ENCODE measurements around the gene ADAMTS1.

DNA sequence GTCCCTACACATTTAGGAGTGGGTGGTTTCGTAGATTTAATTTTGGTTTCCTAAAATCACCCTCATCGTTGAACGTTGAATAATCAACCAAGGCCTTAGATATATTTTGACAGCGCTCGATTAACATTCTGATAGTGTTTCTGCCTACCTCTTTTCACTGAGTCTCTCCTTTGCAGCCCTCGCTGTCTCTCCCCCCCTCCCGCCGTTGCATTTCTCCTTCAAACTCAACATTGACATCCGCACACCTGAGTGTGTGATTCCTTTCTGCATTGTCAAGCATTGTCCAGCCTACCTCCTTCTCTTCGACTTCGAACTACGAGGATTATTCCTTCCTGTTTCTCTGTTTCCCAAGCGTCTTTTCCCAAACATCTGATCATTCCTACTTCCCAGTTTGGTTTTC is 1.8 kb upstream of the ADAMTS1 start:
- TF ChIP-seq, protein P1, sequence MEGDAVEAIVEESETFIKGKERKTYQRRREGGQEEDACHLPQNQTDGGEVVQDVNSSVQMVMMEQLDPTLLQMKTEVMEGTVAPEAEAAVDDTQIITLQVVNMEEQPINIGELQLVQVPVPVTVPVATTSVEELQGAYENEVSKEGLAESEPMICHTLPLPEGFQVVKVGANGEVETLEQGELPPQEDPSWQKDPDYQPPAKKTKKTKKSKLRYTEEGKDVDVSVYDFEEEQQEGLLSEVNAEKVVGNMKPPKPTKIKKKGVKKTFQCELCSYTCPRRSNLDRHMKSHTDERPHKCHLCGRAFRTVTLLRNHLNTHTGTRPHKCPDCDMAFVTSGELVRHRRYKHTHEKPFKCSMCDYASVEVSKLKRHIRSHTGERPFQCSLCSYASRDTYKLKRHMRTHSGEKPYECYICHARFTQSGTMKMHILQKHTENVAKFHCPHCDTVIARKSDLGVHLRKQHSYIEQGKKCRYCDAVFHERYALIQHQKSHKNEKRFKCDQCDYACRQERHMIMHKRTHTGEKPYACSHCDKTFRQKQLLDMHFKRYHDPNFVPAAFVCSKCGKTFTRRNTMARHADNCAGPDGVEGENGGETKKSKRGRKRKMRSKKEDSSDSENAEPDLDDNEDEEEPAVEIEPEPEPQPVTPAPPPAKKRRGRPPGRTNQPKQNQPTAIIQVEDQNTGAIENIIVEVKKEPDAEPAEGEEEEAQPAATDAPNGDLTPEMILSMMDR (IDR thresholded peaks at IDR 0.05; ENCODE audit: insufficient read depth, low read length, poor library complexity, severe bottlenecking), result no peak
- TF ChIP-seq EZH2phosphoT487 (conservative IDR thresholded peaks at IDR 0.05; ENCODE audit: low read length), result no peak

Measured in SU-DHL-6 (cell line).